ENCODE data around the gene GPR153.

Gene GPR153

GRCh38 chr1:6246497-6247467, 14.1 kb downstream of the GPR153 start:
- H3K9me3 ChIP-seq: no peaks in the 10 kb centered on the region
- peaks cover 91% of the 10 kb centered on the region for H3K27me3 ChIP-seq
- no peak overlapping the region for H3K9ac ChIP-seq
- TF ChIP-seq Cebpa-rat (IDR thresholded peaks at IDR 0.05): no peak
- no peak overlapping the region for H3K4me3 ChIP-seq
- no peaks in the 10 kb centered on the region for H3K36me3 ChIP-seq
- no peak overlapping the region for H3K27ac ChIP-seq
- H3K4me1 ChIP-seq: peaks cover 79% of the 10 kb centered on the region
- H4K20me1 ChIP-seq: peaks cover 74% of the 10 kb centered on the region
- H3K4me2 ChIP-seq: peak overlapping the region; percentile 84

DNA sequence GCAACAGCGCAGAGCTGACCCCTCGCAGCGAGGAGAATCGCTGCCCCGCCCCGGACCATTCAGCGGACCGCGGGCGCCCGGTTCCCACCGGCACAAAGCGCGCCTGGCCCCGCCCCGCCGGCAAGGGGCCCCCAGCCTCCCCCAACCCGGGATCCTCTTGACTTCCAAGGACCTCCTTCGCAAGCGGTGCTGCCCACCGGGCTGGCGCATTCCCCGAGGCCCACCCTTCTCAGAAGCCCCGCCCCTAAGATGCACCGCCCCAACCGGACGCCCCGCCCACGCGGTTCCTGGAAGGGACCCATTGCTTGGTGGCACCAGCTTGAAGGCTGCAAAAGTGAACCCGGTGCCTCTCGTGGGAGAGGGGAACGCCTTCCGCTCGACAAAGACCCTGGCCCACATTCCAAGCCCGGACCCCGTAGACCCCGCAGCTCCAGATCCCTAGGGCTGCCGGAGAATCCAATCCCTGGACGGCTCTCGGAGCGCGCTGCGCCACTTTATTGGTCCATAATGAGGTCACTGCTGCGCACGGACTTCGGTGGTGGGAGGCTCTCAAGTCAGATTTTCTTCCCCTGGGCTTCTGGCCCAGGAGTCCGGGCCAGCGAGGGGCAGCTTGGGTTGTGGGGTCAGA, 14.9 kb downstream of the GPR153 start:
- peaks cover 91% of the 10 kb centered on the region for H3K27me3 ChIP-seq

GRCh38 chr1:6245086-6245868, 15.6 kb downstream of the GPR153 start:
- H3K4me3 ChIP-seq: peak overlapping the region; percentile 47; the same call in 1 of the 2 replicates
- no peak for TF ChIP-seq Cebpa-rat (IDR thresholded peaks at IDR 0.05)
- H3K9ac ChIP-seq: no peak overlapping the region
- no peaks in the 10 kb centered on the region for H3K36me3 ChIP-seq
- no peak overlapping the region for H3K27ac ChIP-seq
- H3K4me1 ChIP-seq: peaks cover 93% of the 10 kb centered on the region
- H3K4me2 ChIP-seq: peak overlapping the region; percentile 84
- peaks cover 60% of the 10 kb centered on the region for H4K20me1 ChIP-seq
- no peaks in the 10 kb centered on the region for H3K9me3 ChIP-seq
- peaks cover 91% of the 10 kb centered on the region for H3K27me3 ChIP-seq

More for the DNA sequence above, 14.9 kb downstream of the GPR153 start:
- H3K9me3 ChIP-seq: no peaks in the 10 kb centered on the region
- no peak for TF ChIP-seq Cebpa-rat (IDR thresholded peaks at IDR 0.05)
- peak overlapping the region; percentile 84 for H3K4me2 ChIP-seq
- no peak overlapping the region for H3K27ac ChIP-seq
- H3K4me1 ChIP-seq: peaks cover 87% of the 10 kb centered on the region
- no peak overlapping the region for H3K9ac ChIP-seq
- peaks cover 66% of the 10 kb centered on the region for H4K20me1 ChIP-seq
- no peaks in the 10 kb centered on the region for H3K36me3 ChIP-seq
- no peak overlapping the region for H3K4me3 ChIP-seq

GRCh38 chr1:6244401-6245049, 16.4 kb downstream of the GPR153 start:
- peak overlapping the region; percentile 94 for H3K4me2 ChIP-seq
- peaks cover 93% of the 10 kb centered on the region for H3K4me1 ChIP-seq
- peaks cover 53% of the 10 kb centered on the region for H4K20me1 ChIP-seq
- no peaks in the 10 kb centered on the region for H3K36me3 ChIP-seq
- no peak overlapping the region for H3K27ac ChIP-seq
- H3K27me3 ChIP-seq: peaks cover 89% of the 10 kb centered on the region
- no peak for TF ChIP-seq Cebpa-rat (IDR thresholded peaks at IDR 0.05)
- H3K4me3 ChIP-seq: no peak overlapping the region
- H3K9me3 ChIP-seq: no peaks in the 10 kb centered on the region
- no peak overlapping the region for H3K9ac ChIP-seq

DNA sequence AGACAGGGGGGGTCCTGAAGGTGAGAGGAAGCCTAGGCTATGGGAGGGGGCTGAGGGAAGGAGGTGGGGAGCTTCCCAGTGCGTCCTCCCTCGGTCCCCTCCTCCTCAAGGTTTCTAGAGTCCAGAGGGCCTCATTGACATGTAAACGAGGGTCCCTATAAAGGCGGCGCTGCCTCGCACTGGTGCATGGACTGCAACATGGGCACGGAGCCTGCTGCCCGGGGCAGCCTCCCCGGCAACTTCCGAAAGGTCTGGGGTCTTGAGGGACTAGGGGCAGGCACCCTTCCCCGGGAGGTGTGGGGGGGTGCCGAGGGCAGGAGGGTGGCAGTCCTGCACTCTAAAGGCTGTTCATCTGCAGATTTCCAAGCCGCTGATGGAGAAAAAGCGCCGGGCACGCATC, 16.9 kb downstream of the GPR153 start, which contains the start of gene HES3:
Gene HES3, plus strand, starts transcription at position 187 of the 400 bp plus-strand sequence. Its CDS starts 187 bp downstream, at position 374.
- Histone ChIP-seq H3K4me1 (peaks cover 93% of the 10 kb centered on the region), H3K9me3 (no peaks in the 10 kb centered on the region), H3K36me3 (no peaks in the 10 kb centered on the region), H3K9ac (no peak within 1 kb of the TSS), H3K4me3 (peak within 1 kb of the TSS; percentile 36; the same call in 1 of the 2 replicates), H3K27ac (no peak within 1 kb of the TSS), H3K4me2 (peak within 1 kb of the TSS; percentile 94), H3K27me3 (peaks cover 84% of the 10 kb centered on the region), H4K20me1 (peaks cover 47% of the 10 kb centered on the region)
- no peak for TF ChIP-seq Cebpa-rat (IDR thresholded peaks at IDR 0.05)

- Histone ChIP-seq H3K4me1 (peaks cover 93% of the 10 kb centered on the region), H3K4me2 (peak overlapping the region; percentile 94), H3K4me3 (peak overlapping the region; percentile 36; the same call in 1 of the 2 replicates)
Observed at GRCh38 chr1:6243053-6243834, 17.7 kb downstream of the GPR153 start.

GRCh38 chr1:6241887-6242740, 18.8 kb downstream of the GPR153 start:
- peak overlapping the region; percentile 18; the same call in 1 of the 2 replicates for H3K9ac ChIP-seq
- peaks cover 70% of the 10 kb centered on the region for H3K27me3 ChIP-seq
- no peaks in the 10 kb centered on the region for H3K9me3 ChIP-seq
- TF ChIP-seq Cebpa-rat (IDR thresholded peaks at IDR 0.05): no peak
- H3K4me2 ChIP-seq: peak overlapping the region; percentile 94
- peak overlapping the region; percentile 60 for H3K4me3 ChIP-seq
- no peak overlapping the region for H3K27ac ChIP-seq
- peaks cover 91% of the 10 kb centered on the region for H3K4me1 ChIP-seq
- no peaks in the 10 kb centered on the region for H3K36me3 ChIP-seq
- H4K20me1 ChIP-seq: peaks cover 29% of the 10 kb centered on the region

More at GRCh38 chr1:6243053-6243834, 17.7 kb downstream of the GPR153 start:
- Histone ChIP-seq H3K36me3 (no peaks in the 10 kb centered on the region), H4K20me1 (peaks cover 40% of the 10 kb centered on the region), H3K27me3 (peaks cover 77% of the 10 kb centered on the region), H3K9me3 (no peaks in the 10 kb centered on the region), H3K9ac (no peak overlapping the region), H3K27ac (no peak overlapping the region)
- no peak for TF ChIP-seq Cebpa-rat (IDR thresholded peaks at IDR 0.05)
